H1 (cell line): ENCODE results near the gene NAV2. TPM values are rescaled to one million over a fixed set of nuclear protein-coding genes. Genes with fewer than 3 reads are reported as not detected.

Experiments
- CTCF ChIA-PET: fragments of 300-600 bp; sonication (Branson Sonifier 250); formaldehyde crosslinking; loops from one replicate; lab custom pipeline; 2021; ENCODE audit not compliant: partially characterized antibody; lab: Charles Lee
- POLR2A ChIA-PET: fragments of 300-600 bp; sonication (Branson Sonifier 250); formaldehyde crosslinking; loops from one replicate; lab custom pipeline; 2021; ENCODE audit warnings: inconsistent platforms; ENCODE audit not compliant: partially characterized antibody; lab: Charles Lee
- DNase-seq, 2 experiments: peaks; one replicate each; pipeline versions ENCODE4 v3.0.0 to v3.0.0-alpha.2; 2010 to 2022; ENCODE audit warnings: low spot score in 2 of 2, low read depth in 1 of 2, mixed read lengths in 1 of 2
- FAIRE-seq: peaks from 2 replicates; lab custom pipeline; 2011; peaks lifted over from hg19 to GRCh38; lab: Jason Lieb, UNC
- H2AFZ ChIP-seq: 2 replicates; pipeline ENCODE4 v1.8.1; 2012; ENCODE audit warnings: low read length, inconsistent platforms
- H2AK5ac ChIP-seq: 2 replicates; pipeline ENCODE4 v1.6.1; 2013; ENCODE audit warnings: low read depth, low read length
- H2BK120ac ChIP-seq: replicated peaks from 2 replicates; pipeline ENCODE3; 2013; ENCODE audit warnings: low read depth, low read length, inconsistent platforms
- H2BK12ac ChIP-seq: 2 replicates; pipeline ENCODE4 v1.6.1; 2013; ENCODE audit warnings: low read depth, low read length
- H2BK15ac ChIP-seq: 2 replicates; pipeline ENCODE4 v1.6.1; 2013; ENCODE audit warnings: low read length
- H2BK20ac ChIP-seq: 2 replicates; pipeline ENCODE4 v1.6.1; 2013; ENCODE audit warnings: low read length
- H2BK5ac ChIP-seq: 2 replicates; pipeline ENCODE4 v1.6.1; 2013; ENCODE audit warnings: low read depth, low read length
- H3K14ac ChIP-seq: 2 replicates; pipeline ENCODE4 v1.6.1; 2013; ENCODE audit warnings: inconsistent platforms; ENCODE audit not compliant: insufficient read length
- H3K18ac ChIP-seq: 2 replicates; pipeline ENCODE4 v1.6.1; 2013; ENCODE audit warnings: low read length; ENCODE audit errors: extremely low read depth
- H3K23ac ChIP-seq: 2 replicates; pipeline ENCODE4 v1.6.1; 2013; ENCODE audit warnings: inconsistent platforms; ENCODE audit not compliant: insufficient read length
- H3K23me2 ChIP-seq: 2 replicates; pipeline ENCODE4 v1.6.1; 2013; ENCODE audit warnings: low read depth, low read length
- H3K27ac ChIP-seq: 2 replicates; pipeline ENCODE4 v1.6.1; 2011; ENCODE audit warnings: low read depth, low read length, inconsistent platforms
- H3K27me3 ChIP-seq, 4 experiments: replicated peaks in 1 of 4; 1 replicate in 1 of 4; 2 replicates in 3 of 4; pipeline versions ENCODE4 v1.6.1 to v1.8.1; 2011 to 2013; ENCODE audit warnings: low read length in 3 of 4, mild to moderate bottlenecking in 3 of 4, inconsistent platforms in 2 of 4, mixed read lengths in 2 of 4, moderate library complexity in 1 of 4; ENCODE audit not compliant: control insufficient read depth in 3 of 4, insufficient read depth in 3 of 4; ENCODE audit errors: extremely low read depth in 1 of 4
- H3K36me3 ChIP-seq, 4 experiments: 2 replicates each; pipeline versions ENCODE4 v1.6.1 to v1.8.1; 2011 to 2013; ENCODE audit warnings: mild to moderate bottlenecking in 4 of 4, low read length in 3 of 4, moderate library complexity in 2 of 4, control low read depth in 1 of 4, inconsistent platforms in 1 of 4; ENCODE audit not compliant: insufficient read depth in 4 of 4, control insufficient read depth in 2 of 4
- H3K4ac ChIP-seq: replicated peaks from 2 replicates; pipeline ENCODE3; 2013; ENCODE audit warnings: low read length, low read depth, mixed read lengths, inconsistent platforms; ENCODE audit not compliant: insufficient read length
- H3K4me1 ChIP-seq, 4 experiments: replicated peaks in 1 of 4; 1 replicate in 1 of 4; 2 replicates in 3 of 4; pipeline versions ENCODE4 v1.6.1 to v1.8.1; 2011 to 2013; ENCODE audit warnings: low read length in 3 of 4, inconsistent platforms in 2 of 4, mixed read lengths in 1 of 4; ENCODE audit not compliant: insufficient read depth in 4 of 4, control insufficient read depth in 3 of 4
- H3K4me2 ChIP-seq, 2 experiments: 2 replicates each; pipeline versions ENCODE4 v1.6.1 to v1.8.1; 2011 to 2013; ENCODE audit warnings: low read depth in 2 of 2, low read length in 2 of 2, control low read depth in 1 of 2, inconsistent platforms in 1 of 2, mild to moderate bottlenecking in 1 of 2; ENCODE audit not compliant: insufficient read depth in 1 of 2
- H3K4me3 ChIP-seq, 4 experiments: fragments of 200-600, 300-600 bp in 1 of 4; sonication (generic), shearing (Covaris generic), sonication (Bioruptor Twin) in 1 of 4; 2 replicates each; pipeline versions ENCODE4 v1.5.1 to v1.8.1; 2011 to 2016; ENCODE audit warnings: low read length in 4 of 4, low read depth in 3 of 4, control low read depth in 2 of 4, inconsistent platforms in 2 of 4, mild to moderate bottlenecking in 2 of 4, mixed read lengths in 1 of 4, moderate library complexity in 1 of 4; ENCODE audit not compliant: insufficient read depth in 2 of 4; ENCODE audit errors: extremely low read depth in 1 of 4
- H3K56ac ChIP-seq: replicated peaks from 2 replicates; pipeline ENCODE3; 2013; ENCODE audit warnings: low read depth, mild to moderate bottlenecking, mixed read lengths, low read length, inconsistent platforms; ENCODE audit not compliant: insufficient read length
- H3K79me1 ChIP-seq: 2 replicates; pipeline ENCODE4 v1.6.1; 2013; ENCODE audit warnings: low read depth, low read length, control low read depth
- H3K79me2 ChIP-seq, 2 experiments: 2 replicates each; pipeline versions ENCODE4 v1.6.1 to v1.8.1; 2012 to 2013; ENCODE audit warnings: low read length in 2 of 2, mild to moderate bottlenecking in 2 of 2, inconsistent platforms in 1 of 2; ENCODE audit not compliant: insufficient read depth in 2 of 2, control insufficient read depth in 1 of 2
- H3K9ac ChIP-seq, 4 experiments: replicated peaks in 1 of 4; 1 replicate in 1 of 4; 2 replicates in 3 of 4; pipeline versions ENCODE4 v1.6.1 to v1.8.1; 2011 to 2013; ENCODE audit warnings: low read depth in 3 of 4, low read length in 3 of 4, control low read depth in 2 of 4, mild to moderate bottlenecking in 2 of 4, moderate library complexity in 2 of 4, inconsistent platforms in 1 of 4; ENCODE audit errors: extremely low read depth in 1 of 4
- H3K9me3 ChIP-seq, 2 experiments: 2 replicates each; pipeline versions ENCODE4 v1.6.1 to v1.8.1; 2012 to 2013; ENCODE audit warnings: mild to moderate bottlenecking in 2 of 2, moderate library complexity in 2 of 2, control low read depth in 1 of 2, inconsistent platforms in 1 of 2, low read depth in 1 of 2, low read length in 1 of 2, mixed read lengths in 1 of 2; ENCODE audit not compliant: insufficient read depth in 2 of 2
- H4K20me1 ChIP-seq, 2 experiments: replicated peaks in 1 of 2; 2 replicates each; pipeline versions ENCODE3 to v1.8.1; 2011 to 2013; ENCODE audit warnings: inconsistent platforms in 2 of 2, low read length in 2 of 2, mild to moderate bottlenecking in 1 of 2; ENCODE audit not compliant: insufficient read depth in 2 of 2, control insufficient read depth in 1 of 2
- H4K5ac ChIP-seq: 2 replicates; pipeline ENCODE4 v1.6.1; 2013; ENCODE audit warnings: low read length, low read depth, mixed read lengths, inconsistent platforms; ENCODE audit not compliant: insufficient read length
- H4K8ac ChIP-seq: 2 replicates; pipeline ENCODE4 v1.8.0; 2013; ENCODE audit warnings: mild to moderate bottlenecking, moderate library complexity, low read length, inconsistent platforms; ENCODE audit not compliant: insufficient read depth; ENCODE audit errors: extremely low read depth
- H4K91ac ChIP-seq: replicated peaks from 2 replicates; pipeline ENCODE3; 2013; ENCODE audit warnings: low read length, mixed read lengths, inconsistent platforms; ENCODE audit not compliant: insufficient read length
- CHD1 ChIP-seq: IDR thresholded peaks from 2 replicates; pipeline ENCODE4 v1.6.1; 2012; ENCODE audit warnings: low read depth, low read length, improper control_type of control experiment
- HDAC6 ChIP-seq: IDR thresholded peaks from one replicate; pipeline ENCODE4 v1.7.1; 2012; ENCODE audit warnings: low read depth, mild to moderate bottlenecking, inconsistent platforms, low read length, moderate library complexity
- KDM1A ChIP-seq: fragments of 200-600, 300-600 bp; sonication (generic); IDR thresholded peaks from 2 replicates; pipeline ENCODE4 v1.7.1; 2016; ENCODE audit warnings: mild to moderate bottlenecking, low read length, borderline replicate concordance
- MAX ChIP-seq: IDR thresholded peaks from 2 replicates; pipeline ENCODE4 v1.6.1; 2012; ENCODE audit warnings: inconsistent platforms
- PHF8 ChIP-seq: fragments of 200-600 bp; sonication (generic); conservative IDR thresholded peaks from 2 replicates; pipeline ENCODE4 v1.7.1; 2012; ENCODE audit warnings: low read depth, mild to moderate bottlenecking, inconsistent platforms, low read length, moderate library complexity
- POLR2A ChIP-seq, 2 experiments: IDR thresholded peaks; 1 replicate in 1 of 2; 2 replicates in 1 of 2; pipeline ENCODE4 v1.6.1; 2011; ENCODE audit warnings: low read depth in 2 of 2, low read length in 2 of 2, mild to moderate bottlenecking in 2 of 2; ENCODE audit errors: control extremely low read depth in 1 of 2
- RAD21 ChIP-seq, 2 experiments: IDR thresholded peaks in 1 of 2; conservative IDR thresholded peaks in 1 of 2; 2 replicates each; pipeline ENCODE4 v1.6.1; 2011; ENCODE audit warnings: low read depth in 2 of 2, low read length in 2 of 2, improper control_type of control experiment in 1 of 2, inconsistent platforms in 1 of 2, mild to moderate bottlenecking in 1 of 2, moderate library complexity in 1 of 2
- RNF2 ChIP-seq: fragments of 200-900, 300-1000 bp; sonication (generic); IDR thresholded peaks from 2 replicates; pipeline ENCODE4 v1.7.1; 2016; ENCODE audit warnings: borderline replicate concordance, low read depth, mild to moderate bottlenecking, antibody characterized with exemption, low read length; ENCODE audit not compliant: poor library complexity, severe bottlenecking; ENCODE audit errors: missing control alignments
- SIRT6 ChIP-seq: IDR thresholded peaks from one replicate; pipeline ENCODE4 v1.7.1; 2012; ENCODE audit warnings: low read length, inconsistent platforms
- SIX5 ChIP-seq: IDR thresholded peaks from 2 replicates; pipeline ENCODE4 v1.6.1; 2011; ENCODE audit warnings: mild to moderate bottlenecking, low read depth, low read length
- WGBS, 2 experiments: shearing (Covaris generic) in 1 of 2; methylation state at CpG; one replicate each; pipeline versions ENCODE4 v1.1.6 to v1.1.7; 2013 to 2015; ENCODE audit warnings: low lambda C conversion rate in 2 of 2, mixed read lengths in 2 of 2, inconsistent platforms in 1 of 2, low coverage in 1 of 2, missing lambda C conversion rate in 1 of 2; ENCODE audit not compliant: insufficient replicate concordance in 2 of 2, insufficient coverage in 1 of 2, insufficient read length in 1 of 2; ENCODE audit errors: extremely low coverage in 1 of 2, missing lambda C conversion rate in 1 of 2; 5-methylcytosine and 5-hydroxymethylcytosine counted together
- polyA plus RNA-seq, 7 experiments: library from polyadenylated mRNA; depleted of rRNA in 3 of 7; stranded (reverse) in 5 of 7; unstranded in 2 of 7; fragments of >200 nt in 5 of 7; fragments of 200-250 nt in 2 of 7; gene quantifications; 1 replicate in 5 of 7; 2 replicates in 1 of 7; 4 replicates in 1 of 7; pipeline versions ENCODE4 v1.2.1 to v1.2.3, GENCODE V29; 2011 to 2013; ENCODE audit warnings: missing spikeins in 2 of 7, mixed read lengths in 2 of 7
- total RNA-seq: library from RNA; stranded (reverse); fragmentation: NEBNext Ultra II Directional; extraction: Animal tissue kit (Norgen Biotek cat#: 25700); gene quantifications from 2 replicates; pipeline ENCODE4 v1.2.1, GENCODE V29; 2021

Gene NAV2
- total and polyA plus RNA-seq, 2 of the 8 experiments (the other 6 are each of a cell fraction or from before 2014, with no cell fraction given), result 35.6 to 73.6 TPM

GRCh38 chr11:19920982-19921381 is 208.3 kb downstream of the NAV2 start:
- no peak overlapping the region for H3K9ac ChIP-seq
- no peak overlapping the region for H2AK5ac ChIP-seq
- CTCF ChIA-PET, result interaction anchor here (0.9 to 6.0 kb wide), 7 partner anchors 9 to 358 kb away, joined by 3 to 37 read pairs (median 5); no protein-coding TSS in a partner anchor
- 97% methylated on average over 2 of the region's 2 CpGs; no CpG with 5 or more reads in 1 of the 2 experiments for WGBS, 2 experiments
- H3K4me3 ChIP-seq, result no peak overlapping the region
- POLR2A ChIA-PET, result no interaction called here
- TF ChIP-seq CHD1 (no peak), RNF2 (no peak), RAD21 (IDR thresholded peaks at IDR 0.05 in 1 of 2, conservative IDR thresholded peaks at IDR 0.05 in 1 of 2; ENCODE audit: low read depth in 2 of 2, low read length in 2 of 2) (no peak), POLR2A (IDR thresholded peaks at IDR 0.05; ENCODE audit: control extremely low read depth in 1 of 2, low read depth in 2 of 2, low read length in 2 of 2) (no peak), KDM1A (no peak), MAX (no peak), SIX5 (no peak), PHF8 (no peak), SIRT6 (no peak), HDAC6 (no peak)
- H3K18ac ChIP-seq, result no peak overlapping the region
- H4K8ac ChIP-seq, result no peak overlapping the region
- H2BK5ac ChIP-seq, result no peak overlapping the region
- H2BK120ac ChIP-seq, result no peak overlapping the region
- no peak overlapping the region for H3K27ac ChIP-seq
- H3K4ac ChIP-seq, result no peak overlapping the region
- H3K79me2 ChIP-seq, result no peaks in the 10 kb centered on the region
- H3K23ac ChIP-seq, result no peak overlapping the region
- no peak overlapping the region for H2BK12ac ChIP-seq
- H4K20me1 ChIP-seq, result no peaks in the 10 kb centered on the region
- H3K4me1 ChIP-seq, result no peaks in the 10 kb centered on the region; a peak in 1 of 7 replicates
- H3K27me3 ChIP-seq, result no peaks in the 10 kb centered on the region
- H3K14ac ChIP-seq, result no peak overlapping the region
- peaks cover 0 to 12% (median 3%) of the 10 kb centered on the region in 4 experiments; a peak in 4 of 8 replicates for H3K36me3 ChIP-seq
- no peaks in the 10 kb centered on the region; the same call in 1 of the 2 replicates for H3K79me1 ChIP-seq
- no peak overlapping the region for H2AFZ ChIP-seq
- no peak overlapping the region for H4K5ac ChIP-seq
- no peak overlapping the region for H4K91ac ChIP-seq
- FAIRE-seq (no peak), DNase-seq (no peak)
- no peaks in the 10 kb centered on the region for H3K23me2 ChIP-seq
- H3K9me3 ChIP-seq, result no peaks in the 10 kb centered on the region
- H2BK20ac ChIP-seq, result no peak overlapping the region
- no peak overlapping the region for H2BK15ac ChIP-seq
- H3K56ac ChIP-seq, result no peak overlapping the region
- no peak overlapping the region for H3K4me2 ChIP-seq
